H1 (cell line): ENCODE results near the gene ADGRL3. TPM values are rescaled to one million over a fixed set of nuclear protein-coding genes. Genes with fewer than 3 reads are reported as not detected.

ENCODE experiments used
- CTCF ChIA-PET: fragments of 300-600 bp; sonication (Branson Sonifier 250); formaldehyde crosslinking; loops from one replicate; lab custom pipeline; 2021; ENCODE audit not compliant: partially characterized antibody; lab: Charles Lee
- POLR2A ChIA-PET: fragments of 300-600 bp; sonication (Branson Sonifier 250); formaldehyde crosslinking; loops from one replicate; lab custom pipeline; 2021; ENCODE audit warnings: inconsistent platforms; ENCODE audit not compliant: partially characterized antibody; lab: Charles Lee
- DNase-seq, 2 experiments: peaks; one replicate each; pipeline versions ENCODE4 v3.0.0 to v3.0.0-alpha.2; 2010 to 2022; ENCODE audit warnings: low spot score in 2 of 2, low read depth in 1 of 2, mixed read lengths in 1 of 2
- FAIRE-seq: peaks from 2 replicates; lab custom pipeline; 2011; peaks lifted over from hg19 to GRCh38; lab: Jason Lieb, UNC
- H2AFZ ChIP-seq: 2 replicates; pipeline ENCODE4 v1.8.1; 2012; ENCODE audit warnings: low read length, inconsistent platforms
- H2AK5ac ChIP-seq: 2 replicates; pipeline ENCODE4 v1.6.1; 2013; ENCODE audit warnings: low read depth, low read length
- H2BK120ac ChIP-seq: replicated peaks from 2 replicates; pipeline ENCODE3; 2013; ENCODE audit warnings: low read depth, low read length, inconsistent platforms
- H2BK12ac ChIP-seq: 2 replicates; pipeline ENCODE4 v1.6.1; 2013; ENCODE audit warnings: low read depth, low read length
- H2BK15ac ChIP-seq: 2 replicates; pipeline ENCODE4 v1.6.1; 2013; ENCODE audit warnings: low read length
- H2BK20ac ChIP-seq: 2 replicates; pipeline ENCODE4 v1.6.1; 2013; ENCODE audit warnings: low read length
- H2BK5ac ChIP-seq: 2 replicates; pipeline ENCODE4 v1.6.1; 2013; ENCODE audit warnings: low read depth, low read length
- H3K14ac ChIP-seq: 2 replicates; pipeline ENCODE4 v1.6.1; 2013; ENCODE audit warnings: inconsistent platforms; ENCODE audit not compliant: insufficient read length
- H3K18ac ChIP-seq: 2 replicates; pipeline ENCODE4 v1.6.1; 2013; ENCODE audit warnings: low read length; ENCODE audit errors: extremely low read depth
- H3K23ac ChIP-seq: 2 replicates; pipeline ENCODE4 v1.6.1; 2013; ENCODE audit warnings: inconsistent platforms; ENCODE audit not compliant: insufficient read length
- H3K23me2 ChIP-seq: 2 replicates; pipeline ENCODE4 v1.6.1; 2013; ENCODE audit warnings: low read depth, low read length
- H3K27ac ChIP-seq: 2 replicates; pipeline ENCODE4 v1.6.1; 2011; ENCODE audit warnings: low read depth, low read length, inconsistent platforms
- H3K27me3 ChIP-seq, 4 experiments: replicated peaks in 1 of 4; 1 replicate in 1 of 4; 2 replicates in 3 of 4; pipeline versions ENCODE4 v1.6.1 to v1.8.1; 2011 to 2013; ENCODE audit warnings: low read length in 3 of 4, mild to moderate bottlenecking in 3 of 4, inconsistent platforms in 2 of 4, mixed read lengths in 2 of 4, moderate library complexity in 1 of 4; ENCODE audit not compliant: control insufficient read depth in 3 of 4, insufficient read depth in 3 of 4; ENCODE audit errors: extremely low read depth in 1 of 4
- H3K36me3 ChIP-seq, 4 experiments: 2 replicates each; pipeline versions ENCODE4 v1.6.1 to v1.8.1; 2011 to 2013; ENCODE audit warnings: mild to moderate bottlenecking in 4 of 4, low read length in 3 of 4, moderate library complexity in 2 of 4, control low read depth in 1 of 4, inconsistent platforms in 1 of 4; ENCODE audit not compliant: insufficient read depth in 4 of 4, control insufficient read depth in 2 of 4
- H3K4ac ChIP-seq: replicated peaks from 2 replicates; pipeline ENCODE3; 2013; ENCODE audit warnings: low read length, low read depth, mixed read lengths, inconsistent platforms; ENCODE audit not compliant: insufficient read length
- H3K4me1 ChIP-seq, 4 experiments: replicated peaks in 1 of 4; 1 replicate in 1 of 4; 2 replicates in 3 of 4; pipeline versions ENCODE4 v1.6.1 to v1.8.1; 2011 to 2013; ENCODE audit warnings: low read length in 3 of 4, inconsistent platforms in 2 of 4, mixed read lengths in 1 of 4; ENCODE audit not compliant: insufficient read depth in 4 of 4, control insufficient read depth in 3 of 4
- H3K4me2 ChIP-seq, 2 experiments: 2 replicates each; pipeline versions ENCODE4 v1.6.1 to v1.8.1; 2011 to 2013; ENCODE audit warnings: low read depth in 2 of 2, low read length in 2 of 2, control low read depth in 1 of 2, inconsistent platforms in 1 of 2, mild to moderate bottlenecking in 1 of 2; ENCODE audit not compliant: insufficient read depth in 1 of 2
- H3K4me3 ChIP-seq, 4 experiments: fragments of 200-600, 300-600 bp in 1 of 4; sonication (generic), shearing (Covaris generic), sonication (Bioruptor Twin) in 1 of 4; 2 replicates each; pipeline versions ENCODE4 v1.5.1 to v1.8.1; 2011 to 2016; ENCODE audit warnings: low read length in 4 of 4, low read depth in 3 of 4, control low read depth in 2 of 4, inconsistent platforms in 2 of 4, mild to moderate bottlenecking in 2 of 4, mixed read lengths in 1 of 4, moderate library complexity in 1 of 4; ENCODE audit not compliant: insufficient read depth in 2 of 4; ENCODE audit errors: extremely low read depth in 1 of 4
- H3K56ac ChIP-seq: replicated peaks from 2 replicates; pipeline ENCODE3; 2013; ENCODE audit warnings: low read depth, mild to moderate bottlenecking, mixed read lengths, low read length, inconsistent platforms; ENCODE audit not compliant: insufficient read length
- H3K79me1 ChIP-seq: 2 replicates; pipeline ENCODE4 v1.6.1; 2013; ENCODE audit warnings: low read depth, low read length, control low read depth
- H3K79me2 ChIP-seq, 2 experiments: 2 replicates each; pipeline versions ENCODE4 v1.6.1 to v1.8.1; 2012 to 2013; ENCODE audit warnings: low read length in 2 of 2, mild to moderate bottlenecking in 2 of 2, inconsistent platforms in 1 of 2; ENCODE audit not compliant: insufficient read depth in 2 of 2, control insufficient read depth in 1 of 2
- H3K9ac ChIP-seq, 4 experiments: replicated peaks in 1 of 4; 1 replicate in 1 of 4; 2 replicates in 3 of 4; pipeline versions ENCODE4 v1.6.1 to v1.8.1; 2011 to 2013; ENCODE audit warnings: low read depth in 3 of 4, low read length in 3 of 4, control low read depth in 2 of 4, mild to moderate bottlenecking in 2 of 4, moderate library complexity in 2 of 4, inconsistent platforms in 1 of 4; ENCODE audit errors: extremely low read depth in 1 of 4
- H3K9me3 ChIP-seq, 2 experiments: 2 replicates each; pipeline versions ENCODE4 v1.6.1 to v1.8.1; 2012 to 2013; ENCODE audit warnings: mild to moderate bottlenecking in 2 of 2, moderate library complexity in 2 of 2, control low read depth in 1 of 2, inconsistent platforms in 1 of 2, low read depth in 1 of 2, low read length in 1 of 2, mixed read lengths in 1 of 2; ENCODE audit not compliant: insufficient read depth in 2 of 2
- H4K20me1 ChIP-seq, 2 experiments: replicated peaks in 1 of 2; 2 replicates each; pipeline versions ENCODE3 to v1.8.1; 2011 to 2013; ENCODE audit warnings: inconsistent platforms in 2 of 2, low read length in 2 of 2, mild to moderate bottlenecking in 1 of 2; ENCODE audit not compliant: insufficient read depth in 2 of 2, control insufficient read depth in 1 of 2
- H4K5ac ChIP-seq: 2 replicates; pipeline ENCODE4 v1.6.1; 2013; ENCODE audit warnings: low read length, low read depth, mixed read lengths, inconsistent platforms; ENCODE audit not compliant: insufficient read length
- H4K8ac ChIP-seq: 2 replicates; pipeline ENCODE4 v1.8.0; 2013; ENCODE audit warnings: mild to moderate bottlenecking, moderate library complexity, low read length, inconsistent platforms; ENCODE audit not compliant: insufficient read depth; ENCODE audit errors: extremely low read depth
- H4K91ac ChIP-seq: replicated peaks from 2 replicates; pipeline ENCODE3; 2013; ENCODE audit warnings: low read length, mixed read lengths, inconsistent platforms; ENCODE audit not compliant: insufficient read length
- CBX5 ChIP-seq: fragments of 300-800, 300-1000 bp; sonication (generic); IDR thresholded peaks from 2 replicates; pipeline ENCODE4 v1.7.1; 2016; ENCODE audit warnings: antibody characterized with exemption, low read length, low read depth
- CEBPB ChIP-seq: IDR thresholded peaks from 2 replicates; pipeline ENCODE4 v1.6.1; 2012; ENCODE audit warnings: low read depth, low read length
- FOSL1 ChIP-seq: IDR thresholded peaks from 2 replicates; pipeline ENCODE4 v1.6.1; 2011; ENCODE audit warnings: mild to moderate bottlenecking, low read depth, low read length, moderate library complexity; ENCODE audit not compliant: insufficient read depth
- NANOG ChIP-seq: IDR thresholded peaks from 2 replicates; pipeline ENCODE4 v1.6.1; 2011; ENCODE audit warnings: low read length, low read depth, mild to moderate bottlenecking, inconsistent platforms; ENCODE audit not compliant: insufficient read depth, poor library complexity, severe bottlenecking
- TAF7 ChIP-seq: optimal IDR thresholded peaks from 2 replicates; pipeline ENCODE3; 2011; ENCODE audit warnings: low read depth, mild to moderate bottlenecking, inconsistent platforms, low read length, moderate library complexity, borderline replicate concordance
- WGBS, 2 experiments: shearing (Covaris generic) in 1 of 2; methylation state at CpG; one replicate each; pipeline versions ENCODE4 v1.1.6 to v1.1.7; 2013 to 2015; ENCODE audit warnings: low lambda C conversion rate in 2 of 2, mixed read lengths in 2 of 2, inconsistent platforms in 1 of 2, low coverage in 1 of 2, missing lambda C conversion rate in 1 of 2; ENCODE audit not compliant: insufficient replicate concordance in 2 of 2, insufficient coverage in 1 of 2, insufficient read length in 1 of 2; ENCODE audit errors: extremely low coverage in 1 of 2, missing lambda C conversion rate in 1 of 2; 5-methylcytosine and 5-hydroxymethylcytosine counted together
- polyA plus RNA-seq, 7 experiments: library from polyadenylated mRNA; depleted of rRNA in 3 of 7; stranded (reverse) in 5 of 7; unstranded in 2 of 7; fragments of >200 nt in 5 of 7; fragments of 200-250 nt in 2 of 7; gene quantifications; 1 replicate in 5 of 7; 2 replicates in 1 of 7; 4 replicates in 1 of 7; pipeline versions ENCODE4 v1.2.1 to v1.2.3, GENCODE V29; 2011 to 2013; ENCODE audit warnings: missing spikeins in 2 of 7, mixed read lengths in 2 of 7
- total RNA-seq: library from RNA; stranded (reverse); fragmentation: NEBNext Ultra II Directional; extraction: Animal tissue kit (Norgen Biotek cat#: 25700); gene quantifications from 2 replicates; pipeline ENCODE4 v1.2.1, GENCODE V29; 2021

Gene ADGRL3
- total and polyA plus RNA-seq, 2 of the 8 experiments (the other 6 are each of a cell fraction or from before 2014, with no cell fraction given), result 6.6 to 13.0 TPM

- Histone ChIP-seq H3K79me1 (no peaks in the 10 kb centered on the region), H3K23me2 (no peaks in the 10 kb centered on the region), H3K36me3 (peaks cover 0 to under 1% (median 0%) of the 10 kb centered on the region in 4 experiments; a peak in 1 of 8 replicates), H4K20me1 (no peaks in the 10 kb centered on the region), H3K56ac (no peak overlapping the region), H2BK15ac (no peak overlapping the region; the same call in 1 of the 2 replicates), H3K18ac (no peak overlapping the region), H2BK5ac (no peak overlapping the region), H2BK20ac (no peak overlapping the region), H4K8ac (no peak overlapping the region), H2BK12ac (no peak overlapping the region), H2AK5ac (no peak overlapping the region), H3K9ac (no peak overlapping the region), H4K5ac (no peak overlapping the region), H3K4me2 (no peak overlapping the region), H3K9me3 (peaks cover under 1 to 4% of the 10 kb centered on the region in 2 experiments; a peak in 2 of 4 replicates), H4K91ac (no peak overlapping the region), H3K14ac (no peak overlapping the region), H3K4me3 (no peak overlapping the region), H3K79me2 (no peaks in the 10 kb centered on the region), H2AFZ (no peak overlapping the region), H3K4me1 (no peaks in the 10 kb centered on the region), H3K23ac (no peak overlapping the region), H3K27ac (no peak overlapping the region), H3K4ac (no peak overlapping the region), H2BK120ac (no peak overlapping the region), H3K27me3 (no peaks in the 10 kb centered on the region)
- FAIRE-seq, result no peak
- WGBS, 2 experiments, result 92% methylated on average over 2 of the region's 2 CpGs; no CpG with 5 or more reads in 1 of the 2 experiments
- TF ChIP-seq NANOG (no peak), CEBPB (no peak), TAF7 (no peak), CBX5 (no peak), FOSL1 (no peak)
- ChIA-PET CTCF (interaction anchor here (1.3 kb wide), 1 partner anchor 11 kb away, joined by 6 read pairs; no protein-coding TSS in a partner anchor), POLR2A (no interaction called here)
- DNase-seq, result no peak
Observed at GRCh38 chr4:61786211-61786610, 586.1 kb downstream of the ADGRL3 start.
